K562 (cell line): Measurements from ENCODE around the gene KRT77. TPM values are rescaled to one million over a fixed set of nuclear protein-coding genes. Genes with fewer than 3 reads are reported as not detected.

Experiments
- ATAC-seq: fragments of 200-7000 bp; cut with Tn5 transposase; 3 replicates; pipeline ENCODE4 v1.9.1; 2020; ENCODE audit warnings: moderate library complexity
- BruUV-seq: library from RNA; stranded (reverse); fragments of 400-500 nt; replicated peaks from 2 replicates; lab custom pipeline; 2021; lab: Mats Ljungman, UMichigan
- CTCF ChIA-PET: fragments of 300-600 bp; formaldehyde crosslinking; extraction: SDS; loops from one replicate; lab custom pipeline; 2021; ENCODE audit warnings: low intra/inter-chr PET ratio; lab: Yijun Ruan, JAX
- POLR2A ChIA-PET: fragments of 300-600, 350-650 bp; sonication (Branson Sonifier 250); formaldehyde crosslinking; extraction: SDS; loops from one replicate; lab custom pipeline; 2021; ENCODE audit warnings: antibody characterized with exemption, inconsistent platforms; lab: Yijun Ruan, JAX
- DNase-seq, 4 experiments: peaks; one replicate each; pipeline versions ENCODE4 v3.0.0 to v3.0.0-alpha.2; 2011 to 2018; ENCODE audit warnings: low spot score in 3 of 4, mixed read lengths in 3 of 4; ENCODE audit errors: extremely low read depth in 1 of 4
- FAIRE-seq: peaks from 2 replicates; lab custom pipeline; 2011; peaks lifted over from hg19 to GRCh38; lab: Jason Lieb, UNC
- H2AFZ ChIP-seq: 2 replicates; pipeline ENCODE4 v1.6.0; 2011; ENCODE audit warnings: low read depth, low read length, control low read depth, inconsistent platforms
- H3K27ac ChIP-seq: fragments of 200-600 bp; 3 replicates; pipeline ENCODE4 v1.8.0; 2011; ENCODE audit warnings: low read depth, mild to moderate bottlenecking, control low read depth, inconsistent platforms, low read length, moderate library complexity, mixed read lengths; ENCODE audit errors: extremely low read depth
- H3K27me3 ChIP-seq, 2 experiments: fragments of 300-600 bp in 1 of 2; 2 replicates in 1 of 2; 3 replicates in 1 of 2; pipeline versions ENCODE4 v1.6.0 to v1.8.0; 2011; ENCODE audit warnings: inconsistent platforms in 2 of 2, low read length in 2 of 2, mild to moderate bottlenecking in 1 of 2, mixed read lengths in 1 of 2, moderate library complexity in 1 of 2; ENCODE audit not compliant: control insufficient read depth in 2 of 2, insufficient read depth in 2 of 2
- H3K36me3 ChIP-seq: fragments of 300-600 bp; 3 replicates; pipeline ENCODE4 v1.8.0; 2011; ENCODE audit warnings: mild to moderate bottlenecking, low read length, inconsistent platforms; ENCODE audit not compliant: control insufficient read depth, insufficient read depth
- H3K4me1 ChIP-seq, 2 experiments: fragments of 200-600 bp in 1 of 2; replicated peaks in 1 of 2; 2 replicates in 1 of 2; 3 replicates in 1 of 2; pipeline versions ENCODE4 v1.5.1 to v1.8.0; 2011; ENCODE audit warnings: inconsistent platforms in 2 of 2, low read length in 2 of 2, mild to moderate bottlenecking in 1 of 2, mixed read lengths in 1 of 2, moderate library complexity in 1 of 2; ENCODE audit not compliant: control insufficient read depth in 2 of 2, insufficient read depth in 2 of 2
- H3K4me2 ChIP-seq: 2 replicates; pipeline ENCODE4 v1.6.1; 2011; ENCODE audit warnings: low read length, control low read depth, inconsistent platforms, mixed read lengths; ENCODE audit not compliant: insufficient read depth
- H3K4me3 ChIP-seq: fragments of 200-600 bp; sonication (generic), shearing (Covaris generic); 2 replicates; pipeline ENCODE4 v1.5.1; 2016; ENCODE audit warnings: control low read depth, inconsistent platforms
- H3K79me2 ChIP-seq: fragments of 200-600 bp; 3 replicates; pipeline ENCODE4 v1.8.0; 2011; ENCODE audit warnings: low read length, inconsistent platforms; ENCODE audit not compliant: control insufficient read depth, insufficient read depth
- H3K9ac ChIP-seq, 2 experiments: 2 replicates each; pipeline versions ENCODE4 v1.6.0 to v1.6.1; 2011; ENCODE audit warnings: low read depth in 2 of 2, low read length in 2 of 2, control low read depth in 1 of 2, inconsistent platforms in 1 of 2, mild to moderate bottlenecking in 1 of 2, mixed read lengths in 1 of 2; ENCODE audit not compliant: insufficient read depth in 1 of 2
- H3K9me1 ChIP-seq: one replicate; pipeline ENCODE4 v1.6.0; 2011; ENCODE audit warnings: inconsistent platforms, mild to moderate bottlenecking, low read length, moderate library complexity; ENCODE audit not compliant: control insufficient read depth, insufficient read depth
- H3K9me3 ChIP-seq: replicated peaks from 2 replicates; pipeline ENCODE4 v1.5.1; 2011; ENCODE audit warnings: low read depth, low read length, inconsistent platforms; ENCODE audit not compliant: control insufficient read depth, insufficient read depth
- H4K20me1 ChIP-seq: replicated peaks from 2 replicates; pipeline ENCODE4 v1.6.1; 2011; ENCODE audit warnings: low read length, inconsistent platforms, mixed read lengths; ENCODE audit not compliant: control insufficient read depth, insufficient read depth
- L3MBTL2 ChIP-seq: fragments of 450-650 bp; IDR thresholded peaks from 2 replicates; pipeline ENCODE4 v1.6.1; 2016; ENCODE audit warnings: mild to moderate bottlenecking, moderate library complexity
- SRSF9 ChIP-seq: fragments of 200-400 bp; formaldehyde crosslinking; IDR thresholded peaks from 2 replicates; pipeline ENCODE4 v1.6.1; 2017; ENCODE audit warnings: low read depth, low read length, borderline replicate concordance
- TCF7L2 ChIP-seq: fragments of 150-350 bp; IDR thresholded peaks from 2 replicates; pipeline ENCODE4 v1.6.1; 2016; ENCODE audit warnings: low read depth, mild to moderate bottlenecking, low read length, moderate library complexity
- WGBS: fragments of 100-300 bp; shearing (Covaris generic); methylation state at CpG from one replicate; pipeline ENCODE4 v1.1.6; 2016; ENCODE audit warnings: low coverage, mixed read lengths; ENCODE audit not compliant: insufficient coverage; ENCODE audit errors: missing lambda C conversion rate; 5-methylcytosine and 5-hydroxymethylcytosine counted together
- in situ Hi-C: fragments of 300-500 bp; cut with MboI; formaldehyde crosslinking; loops from 4 replicates; pipeline ENCODE4 v1.15.0; 2018; ENCODE audit warnings: inconsistent platforms, mixed read lengths
- intact Hi-C: fragments of 100-400 bp; cut with micrococcal nuclease; formaldehyde crosslinking; loops from 2 replicates; pipeline ENCODE4 v1.14.2; 2022
- polyA plus RNA-seq, 8 experiments: library from polyadenylated mRNA; depleted of rRNA in 4 of 8; stranded (reverse) in 5 of 8; unstranded in 3 of 8; fragments of >200 nt; fragmentation: Nextera tagmentation in 2 of 8; fragmentation: Illumina TruSeq in 1 of 8; extraction: Ambion mirVana in 2 of 8; extraction: Trizol in 1 of 8; gene quantifications; 2 replicates each; pipeline versions ENCODE4 v1.2.1 to v1.2.3, GENCODE V29; 2011 to 2014; ENCODE audit warnings: inconsistent platforms in 1 of 8, missing spikeins in 1 of 8
- total RNA-seq, 7 experiments: library from RNA; depleted of rRNA in 6 of 7; stranded (reverse); fragments of >200 nt in 6 of 7; fragmentation: Illumina TruSeq in 2 of 7; extraction: Trizol in 2 of 7; gene quantifications; 2 replicates each; pipeline versions ENCODE4 v1.2.1 to v1.2.3, GENCODE V29; 2011 to 2021; ENCODE audit warnings: low replicate concordance in 1 of 7
- TF ChIP-seq, protein P1 (sequence below): fragments of 250-450 bp; sonication (Bioruptor Pico); IDR thresholded peaks from 2 replicates; pipeline ENCODE4 v1.8.0; 2021; ENCODE audit warnings: mild to moderate bottlenecking, moderate library complexity

The KRT77 gene
- total and polyA plus RNA-seq, 9 of the 15 experiments (the other 6 are each of a cell fraction or from before 2014, with no cell fraction given) = not detected

DNA sequence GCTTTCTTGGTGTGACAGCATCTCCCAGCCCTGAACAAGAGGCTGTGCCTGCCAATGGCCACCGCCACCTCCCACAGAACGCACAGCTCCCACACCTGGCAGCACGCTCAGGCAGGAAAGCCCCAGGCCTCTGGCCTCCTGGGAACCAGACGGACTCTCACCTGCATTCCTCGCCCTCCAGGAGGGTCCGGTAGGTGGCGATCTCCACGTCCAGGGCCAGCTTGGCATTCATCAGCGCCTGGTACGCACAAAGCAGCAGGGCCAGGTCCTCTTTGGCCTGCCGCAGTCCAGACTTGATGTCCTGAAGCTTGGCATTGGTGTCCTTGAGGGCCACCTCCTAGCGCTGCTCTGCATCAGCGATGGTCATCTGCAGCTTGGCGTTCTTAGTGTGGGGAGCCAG, 12.1 kb upstream of the KRT77 start (continued):
- TF ChIP-seq TCF7L2 = no peak
- TF ChIP-seq, protein P1, sequence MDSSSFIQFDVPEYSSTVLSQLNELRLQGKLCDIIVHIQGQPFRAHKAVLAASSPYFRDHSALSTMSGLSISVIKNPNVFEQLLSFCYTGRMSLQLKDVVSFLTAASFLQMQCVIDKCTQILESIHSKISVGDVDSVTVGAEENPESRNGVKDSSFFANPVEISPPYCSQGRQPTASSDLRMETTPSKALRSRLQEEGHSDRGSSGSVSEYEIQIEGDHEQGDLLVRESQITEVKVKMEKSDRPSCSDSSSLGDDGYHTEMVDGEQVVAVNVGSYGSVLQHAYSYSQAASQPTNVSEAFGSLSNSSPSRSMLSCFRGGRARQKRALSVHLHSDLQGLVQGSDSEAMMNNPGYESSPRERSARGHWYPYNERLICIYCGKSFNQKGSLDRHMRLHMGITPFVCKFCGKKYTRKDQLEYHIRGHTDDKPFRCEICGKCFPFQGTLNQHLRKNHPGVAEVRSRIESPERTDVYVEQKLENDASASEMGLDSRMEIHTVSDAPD (CRISPR knock-in tag) = no peak

DNA sequence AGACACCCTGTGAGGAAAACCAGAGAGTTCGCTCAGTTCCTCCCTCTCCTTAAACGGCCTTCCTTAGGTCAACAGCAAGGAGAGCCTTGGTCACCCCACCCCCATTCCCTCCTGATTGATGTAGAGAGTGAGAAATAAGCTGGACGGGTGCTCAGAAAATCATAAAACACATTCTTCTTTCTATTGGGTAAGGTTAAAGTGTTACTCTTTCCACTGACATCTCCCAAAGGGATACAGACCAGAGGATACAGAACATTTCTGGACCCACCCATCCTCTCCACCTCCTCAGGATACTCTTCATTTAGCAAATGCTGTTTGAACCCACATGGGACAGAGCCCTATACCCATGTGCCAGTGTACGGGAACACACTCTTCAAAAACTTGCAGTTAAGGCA, 11.6 kb upstream of the KRT77 start:
- Histone ChIP-seq H3K9me3 (no peaks in the 10 kb centered on the region), H3K9ac (no peak overlapping the region), H3K79me2 (no peaks in the 10 kb centered on the region), H4K20me1 (peaks cover 11% of the 10 kb centered on the region; the same call in 1 of the 2 replicates), H3K4me3 (no peak overlapping the region), H3K4me1 (peaks cover 0 to 12% of the 10 kb centered on the region in 2 experiments; a peak in 3 of 5 replicates), H3K36me3 (no peaks in the 10 kb centered on the region), H2AFZ (no peak overlapping the region), H3K9me1 (no peaks in the 10 kb centered on the region), H3K4me2 (no peak overlapping the region), H3K27me3 (peaks cover 35 to 36% of the 10 kb centered on the region in 2 experiments), H3K27ac (no peak overlapping the region)
- in situ Hi-C loops (no loop called here), intact Hi-C loops (no loop called here)
- FAIRE-seq (no peak), ATAC-seq (no peak), DNase-seq (no peak)
- 11% methylated on average over 4 of the region's 4 CpGs for WGBS
- TF ChIP-seq SRSF9 (no peak), L3MBTL2 (peak; percentile 6; the same call in 1 of the 2 replicates)
- ChIA-PET CTCF (no interaction called here), POLR2A (interaction anchor here (0.9 kb wide), 1 partner anchor 11 kb away, joined by 3 read pairs; no protein-coding TSS in a partner anchor)
- BruUV-seq = no TSS peak
